ENCODE data around the gene ABCF2.

DNA sequence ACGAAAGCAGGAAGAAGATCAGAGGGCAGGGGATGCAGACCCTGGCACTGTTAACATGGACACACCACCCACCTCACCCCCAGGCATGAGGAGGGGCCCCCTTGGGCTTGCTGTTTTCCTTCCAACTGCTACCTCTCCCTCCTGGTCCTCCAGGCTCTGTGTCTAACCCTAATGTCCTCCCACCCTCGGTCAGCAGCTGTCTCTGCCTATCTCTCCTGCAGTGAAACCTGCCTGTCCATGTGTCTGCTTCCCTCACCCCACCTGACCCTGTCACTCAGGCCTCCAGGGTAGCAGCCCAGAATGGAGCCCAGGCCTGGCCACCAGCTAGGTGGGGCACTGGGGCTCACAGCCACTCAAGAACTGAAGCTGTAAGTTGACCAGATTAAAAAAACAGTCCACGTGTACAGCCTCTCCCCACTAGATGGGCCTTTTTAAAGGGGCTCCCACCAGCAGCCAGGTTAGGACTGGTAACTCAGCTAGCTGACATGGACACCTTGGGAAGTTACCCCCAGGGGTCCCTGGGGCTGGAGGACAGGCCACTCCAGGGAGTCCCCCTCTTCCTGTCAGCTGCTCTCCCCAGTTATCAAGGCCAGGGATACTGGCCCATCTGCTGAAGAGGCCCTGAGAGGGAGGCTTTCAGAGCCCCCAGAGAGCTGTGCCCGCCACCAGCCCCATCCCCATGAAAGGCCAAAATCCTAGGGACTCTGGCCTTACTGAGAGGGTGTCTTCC lies 20.0 kb upstream of the ABCF2 start:
- TF ChIP-seq, protein P1, sequence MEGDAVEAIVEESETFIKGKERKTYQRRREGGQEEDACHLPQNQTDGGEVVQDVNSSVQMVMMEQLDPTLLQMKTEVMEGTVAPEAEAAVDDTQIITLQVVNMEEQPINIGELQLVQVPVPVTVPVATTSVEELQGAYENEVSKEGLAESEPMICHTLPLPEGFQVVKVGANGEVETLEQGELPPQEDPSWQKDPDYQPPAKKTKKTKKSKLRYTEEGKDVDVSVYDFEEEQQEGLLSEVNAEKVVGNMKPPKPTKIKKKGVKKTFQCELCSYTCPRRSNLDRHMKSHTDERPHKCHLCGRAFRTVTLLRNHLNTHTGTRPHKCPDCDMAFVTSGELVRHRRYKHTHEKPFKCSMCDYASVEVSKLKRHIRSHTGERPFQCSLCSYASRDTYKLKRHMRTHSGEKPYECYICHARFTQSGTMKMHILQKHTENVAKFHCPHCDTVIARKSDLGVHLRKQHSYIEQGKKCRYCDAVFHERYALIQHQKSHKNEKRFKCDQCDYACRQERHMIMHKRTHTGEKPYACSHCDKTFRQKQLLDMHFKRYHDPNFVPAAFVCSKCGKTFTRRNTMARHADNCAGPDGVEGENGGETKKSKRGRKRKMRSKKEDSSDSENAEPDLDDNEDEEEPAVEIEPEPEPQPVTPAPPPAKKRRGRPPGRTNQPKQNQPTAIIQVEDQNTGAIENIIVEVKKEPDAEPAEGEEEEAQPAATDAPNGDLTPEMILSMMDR (IDR thresholded peaks at IDR 0.05 in 8 of 11, conservative IDR thresholded peaks at IDR 0.05 in 3 of 11) = no peak
- TF ChIP-seq POLR2A (IDR thresholded peaks at IDR 0.05) = no peak
- no peak for TF ChIP-seq POLR2AphosphoS5 (IDR thresholded peaks at IDR 0.05)

Measured in spleen (tissue), 7 donors.